SHP77 (cell line): ENCODE data around the gene TMEM200B.
"Not testable (repeated sequence)": the region's sequence is repeated elsewhere in the genome, so short reads cannot be mapped to it uniquely, and the experiment has no call there.

ENCODE experiments used
- DNase-seq, 2 experiments: peaks; one replicate each; lab custom pipeline; 2025; lab: John Stamatoyannopoulos, UW

TMEM200B gene

DNA sequence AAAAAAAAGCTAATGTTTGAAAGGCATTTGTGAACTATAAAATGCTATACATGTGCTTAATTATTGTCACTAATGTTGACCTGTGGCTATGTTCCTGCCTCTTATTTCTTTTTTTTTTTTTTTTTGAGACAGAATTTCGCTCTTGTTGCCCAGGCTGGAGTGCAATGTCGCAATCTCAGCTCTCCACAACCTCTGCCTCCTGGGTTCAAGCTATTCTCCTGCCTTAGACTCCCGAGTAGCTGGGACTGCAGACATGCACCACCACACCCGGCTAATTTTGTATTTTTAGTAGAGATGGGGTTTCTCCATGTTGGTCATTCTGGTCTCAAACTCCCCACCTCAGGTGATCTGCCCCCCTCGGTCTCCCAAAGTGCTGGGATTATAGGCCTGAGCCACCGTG lies 15.7 kb downstream of the TMEM200B start:
- not testable (repeated sequence) for DNase-seq

DNA sequence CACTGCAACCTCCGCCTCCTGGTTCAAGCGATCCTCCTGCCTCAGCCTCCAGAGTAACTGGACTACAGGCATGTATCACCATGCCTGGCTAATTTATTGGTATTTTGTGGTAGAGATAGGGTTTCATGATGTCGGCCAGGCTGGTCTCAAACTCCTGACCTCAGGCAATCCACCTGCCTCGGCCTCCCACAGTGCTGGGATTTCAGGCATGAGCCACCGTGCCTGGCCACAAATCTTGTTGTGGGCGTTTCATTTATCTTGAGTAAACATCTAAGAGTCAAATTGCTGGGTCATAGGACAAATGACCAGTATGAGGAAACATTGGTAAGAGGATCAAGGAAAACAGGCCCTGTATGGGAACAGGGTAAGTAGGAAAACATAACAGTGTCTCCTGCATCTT lies 17.9 kb downstream of the TMEM200B start:
- no peak for DNase-seq

DNA sequence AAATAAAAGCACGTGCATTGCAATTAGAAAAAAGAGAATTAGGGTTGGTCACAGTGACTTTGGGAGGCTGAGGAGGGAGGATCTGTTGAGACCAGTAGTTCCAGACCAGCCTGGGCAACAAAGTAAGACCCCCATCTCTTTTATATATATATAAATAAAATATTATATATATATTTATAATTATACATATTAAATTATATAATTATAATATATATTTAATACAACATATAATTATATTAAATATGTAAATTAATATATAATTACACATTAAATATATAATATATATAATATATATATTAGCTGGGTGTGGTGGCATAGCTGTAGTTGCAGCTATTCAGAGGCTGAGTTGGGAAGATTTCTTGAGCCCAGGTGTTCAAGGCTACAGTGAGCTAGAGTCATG lies 23.2 kb downstream of the TMEM200B start:
- no peak for DNase-seq

DNA sequence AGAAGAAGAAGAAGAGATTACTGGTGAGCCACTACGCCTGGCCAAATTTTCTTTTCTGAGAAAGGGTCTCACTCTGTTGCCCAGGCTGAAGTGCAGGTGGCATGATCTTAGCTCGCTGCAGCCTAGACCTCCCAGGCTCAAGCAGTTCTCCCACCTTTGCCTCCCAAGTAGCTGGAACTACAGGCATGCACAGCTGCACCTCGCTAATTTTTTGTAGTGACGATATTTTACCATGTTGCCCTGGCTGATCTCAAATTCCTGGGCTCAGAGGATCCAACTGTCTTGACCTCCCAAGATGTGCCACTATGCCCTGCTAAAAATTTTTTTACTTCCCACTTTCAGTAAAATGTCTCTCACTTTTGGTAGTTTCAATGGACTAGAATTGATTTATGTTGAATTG lies 24.4 kb downstream of the TMEM200B start:
- DNase-seq = no peak

DNA sequence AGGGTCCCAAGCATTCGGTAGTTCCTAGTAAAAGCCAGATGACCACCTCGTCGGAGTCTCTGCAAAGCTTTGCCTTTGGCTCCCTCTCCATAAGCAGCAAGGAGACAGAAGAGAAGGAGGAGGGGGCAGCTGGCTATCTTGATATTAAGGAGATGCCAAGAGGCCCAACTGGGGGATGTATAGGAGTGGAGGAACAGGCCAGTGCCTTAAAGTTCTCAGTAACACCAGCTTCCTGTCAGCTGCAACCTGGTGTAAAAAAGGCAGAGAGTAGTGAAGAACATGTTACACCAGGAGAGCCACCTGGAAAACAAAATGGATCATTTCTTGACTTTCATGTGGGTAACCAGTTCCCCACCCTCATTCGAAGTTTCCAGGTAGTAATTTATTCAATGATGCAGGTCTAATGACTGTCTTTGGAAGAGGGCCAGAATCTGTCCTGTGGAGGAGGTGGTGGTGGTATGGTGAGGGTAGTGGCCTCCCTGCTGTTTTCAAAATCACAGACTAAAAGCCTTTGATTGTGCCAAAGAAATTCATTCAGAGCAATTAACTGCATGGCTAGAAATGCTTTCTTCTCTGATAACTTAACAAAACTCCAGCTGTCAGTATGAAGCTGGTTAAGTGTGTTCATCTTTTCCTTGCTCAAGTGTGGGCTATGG lies 27.3 kb downstream of the TMEM200B start:
- DNase-seq = no peak

DNA sequence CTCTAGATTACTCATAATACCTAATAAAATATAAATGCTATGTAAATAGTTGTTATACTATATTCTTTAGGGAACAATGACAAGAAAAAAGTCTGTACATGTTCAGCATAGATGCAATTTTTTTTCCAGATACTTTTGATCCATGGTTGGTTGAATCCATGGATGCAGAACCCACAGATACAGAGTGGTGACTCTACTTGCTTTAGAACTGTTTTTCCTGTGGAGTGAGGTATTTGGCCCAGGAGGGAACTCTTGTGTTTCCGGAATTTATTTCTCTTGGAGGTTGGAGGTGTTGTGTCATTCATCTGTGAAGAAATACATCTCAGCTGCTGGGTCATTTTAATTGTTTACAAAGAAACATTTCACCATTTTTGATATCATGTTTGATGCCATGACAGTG lies 28.7 kb downstream of the TMEM200B start:
- no peak for DNase-seq

DNA sequence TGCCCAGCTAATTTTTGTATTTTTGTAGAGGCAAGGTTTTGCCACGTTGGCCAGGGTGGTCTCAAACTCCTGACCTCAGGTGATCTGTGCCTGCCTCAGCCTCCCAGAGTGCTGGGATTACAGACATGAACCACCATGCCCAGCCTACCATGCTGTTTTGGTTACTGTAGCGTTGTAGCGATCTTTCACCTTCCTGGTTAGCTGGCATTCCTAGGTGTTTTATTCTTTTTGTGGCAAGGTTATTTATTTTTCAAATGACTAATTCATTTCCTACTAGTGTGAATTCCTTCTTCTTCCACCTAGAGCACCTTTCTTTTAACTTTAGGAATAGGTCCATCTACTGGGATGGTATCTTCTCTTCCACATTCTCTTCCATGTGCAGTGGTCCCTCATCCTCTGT lies 29.3 kb downstream of the TMEM200B start:
- DNase-seq = no peak

DNA sequence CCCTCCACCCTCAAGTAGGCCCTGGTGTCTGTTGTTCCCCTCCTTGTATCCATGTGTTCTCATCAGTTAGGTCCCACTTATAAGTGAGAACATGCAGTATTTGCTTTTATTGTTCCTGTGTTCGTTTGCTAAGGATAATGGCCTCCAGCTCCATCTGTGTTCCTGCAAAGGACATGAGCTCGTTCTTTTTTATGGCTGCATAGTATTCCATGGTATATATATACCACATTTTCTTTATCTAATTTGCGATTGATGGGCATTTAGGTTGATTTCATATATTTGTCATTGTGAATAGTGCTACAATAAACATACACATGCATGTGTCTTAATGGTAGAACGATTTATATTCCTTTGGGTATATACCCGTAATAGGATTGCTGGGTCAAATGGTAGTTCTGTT lies 31.0 kb downstream of the TMEM200B start:
- DNase-seq = not testable (repeated sequence)

DNA sequence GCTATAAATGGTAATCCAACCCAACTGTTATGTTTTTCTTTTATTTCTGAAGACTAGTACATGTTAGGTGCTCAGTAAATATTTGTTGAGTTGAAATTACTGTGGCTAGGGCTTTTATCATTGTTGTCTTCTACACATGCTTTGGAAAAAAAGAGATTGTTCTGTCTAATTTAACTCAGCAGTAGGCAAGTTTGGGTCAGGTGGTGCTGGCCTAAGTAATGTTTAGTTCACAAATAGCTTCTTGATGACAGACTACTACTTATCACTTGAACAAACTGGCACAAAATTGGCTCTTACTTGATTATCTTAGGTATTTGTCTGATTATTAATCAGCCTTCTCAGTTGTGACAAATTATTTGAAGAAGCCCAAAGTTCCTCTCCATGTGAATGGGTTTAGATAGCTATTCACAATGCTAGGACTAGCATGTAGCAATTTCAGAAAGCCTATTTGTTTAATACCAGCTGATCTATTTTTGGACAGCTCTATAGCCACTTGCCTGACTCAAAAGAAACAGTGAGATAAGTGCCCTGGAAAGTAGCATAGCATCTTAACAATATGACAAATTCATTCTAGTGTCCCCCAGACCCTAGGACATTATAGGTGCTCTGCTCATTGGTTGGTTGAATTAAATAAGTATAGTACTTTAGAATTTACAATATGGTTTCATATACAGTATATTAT lies 32.6 kb downstream of the TMEM200B start:
- no peak for DNase-seq

DNA sequence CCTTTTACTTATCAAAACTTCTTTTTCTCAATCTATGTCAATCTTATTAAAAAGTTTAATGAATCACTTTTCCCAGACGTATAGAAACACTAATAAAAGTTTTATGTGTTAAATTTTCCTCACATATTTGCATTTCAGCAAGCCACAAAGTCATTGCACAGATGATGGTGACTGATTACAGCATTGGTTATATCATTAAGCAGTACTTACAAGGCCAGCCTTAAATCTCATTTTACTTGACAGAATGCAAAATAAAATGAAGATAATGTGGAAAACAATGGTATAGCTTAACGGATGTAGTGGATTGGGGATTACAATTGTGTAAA lies 39.5 kb downstream of the TMEM200B start:
- DNase-seq = no peak

DNA sequence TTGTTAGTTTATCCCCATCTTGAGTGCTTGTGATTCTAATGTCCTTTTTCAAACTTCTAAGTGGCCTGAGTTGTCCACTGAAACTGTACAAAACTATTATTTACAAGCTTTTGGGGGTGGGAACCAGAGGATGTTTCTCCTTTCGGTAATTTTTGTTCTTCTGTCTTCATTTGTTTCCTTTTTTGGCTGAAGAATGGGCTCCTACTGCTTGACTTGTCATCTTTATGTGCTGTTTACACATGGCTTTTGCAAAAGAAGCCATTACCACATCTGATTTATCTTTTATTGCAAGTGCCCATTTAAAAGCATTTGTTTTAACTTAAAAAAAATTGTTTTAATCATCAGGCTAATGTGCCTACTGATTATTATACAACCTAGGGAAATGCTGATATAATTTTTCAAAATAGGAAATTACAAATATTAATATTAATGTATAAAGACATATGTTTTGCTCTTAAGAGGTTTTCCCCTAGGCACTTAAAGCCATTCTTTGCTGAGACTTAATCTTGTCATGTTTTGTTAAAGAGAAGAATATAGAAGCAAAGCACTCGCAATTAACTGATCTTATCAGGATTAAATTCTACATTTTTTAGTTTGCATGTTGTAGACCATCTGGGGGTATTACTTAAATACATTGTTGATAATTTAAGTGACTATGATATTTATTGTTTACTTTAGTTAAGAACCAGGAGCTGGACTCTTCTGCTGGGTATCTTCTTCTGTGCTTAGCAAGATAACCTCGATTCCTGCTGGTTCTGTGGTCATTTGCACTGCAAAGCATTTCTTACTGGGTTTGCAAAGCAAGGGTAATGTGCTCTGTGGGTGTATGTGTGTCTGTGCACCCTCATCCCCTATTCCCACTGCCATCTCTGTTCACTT lies 40.1 kb downstream of the TMEM200B start:
- DNase-seq = no peak

DNA sequence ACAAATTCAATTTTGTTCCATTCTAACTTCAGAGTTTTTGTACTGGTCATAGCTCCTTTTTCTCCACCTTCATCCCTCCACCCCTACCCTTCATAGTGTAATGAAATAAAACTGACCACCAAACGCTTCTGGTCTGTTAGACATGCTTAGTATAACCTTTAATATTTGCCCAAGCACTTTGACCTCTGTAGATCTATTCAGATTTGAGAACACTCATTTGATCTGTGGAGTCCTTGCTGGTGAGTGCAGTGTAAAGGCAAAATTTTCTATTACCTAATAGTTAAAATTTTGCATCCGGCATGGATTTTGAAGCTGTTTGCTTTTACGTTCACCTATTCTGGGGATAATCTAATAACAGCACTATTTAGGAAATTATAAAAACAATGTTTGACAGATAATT lies 41.2 kb downstream of the TMEM200B start:
- no peak for DNase-seq

DNA sequence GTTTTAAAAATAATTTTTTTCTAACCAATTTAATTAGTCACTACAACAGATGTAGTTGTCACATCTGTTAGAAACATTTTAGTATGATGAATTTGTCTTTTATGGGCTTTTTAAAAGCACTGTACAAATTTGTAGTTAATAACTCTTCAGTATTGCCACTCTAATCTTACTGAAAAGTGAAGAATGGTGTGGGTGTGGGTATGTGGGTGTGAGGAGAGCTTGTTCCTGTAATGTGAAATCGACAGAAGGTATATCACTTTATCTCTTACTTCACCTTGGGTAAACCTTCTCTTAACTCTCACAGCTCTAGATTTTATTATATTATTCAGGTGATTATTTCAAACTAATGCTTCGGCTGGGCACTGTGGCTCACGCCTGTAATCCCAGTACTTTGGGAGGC lies 42.5 kb downstream of the TMEM200B start:
- DNase-seq = no peak

DNA sequence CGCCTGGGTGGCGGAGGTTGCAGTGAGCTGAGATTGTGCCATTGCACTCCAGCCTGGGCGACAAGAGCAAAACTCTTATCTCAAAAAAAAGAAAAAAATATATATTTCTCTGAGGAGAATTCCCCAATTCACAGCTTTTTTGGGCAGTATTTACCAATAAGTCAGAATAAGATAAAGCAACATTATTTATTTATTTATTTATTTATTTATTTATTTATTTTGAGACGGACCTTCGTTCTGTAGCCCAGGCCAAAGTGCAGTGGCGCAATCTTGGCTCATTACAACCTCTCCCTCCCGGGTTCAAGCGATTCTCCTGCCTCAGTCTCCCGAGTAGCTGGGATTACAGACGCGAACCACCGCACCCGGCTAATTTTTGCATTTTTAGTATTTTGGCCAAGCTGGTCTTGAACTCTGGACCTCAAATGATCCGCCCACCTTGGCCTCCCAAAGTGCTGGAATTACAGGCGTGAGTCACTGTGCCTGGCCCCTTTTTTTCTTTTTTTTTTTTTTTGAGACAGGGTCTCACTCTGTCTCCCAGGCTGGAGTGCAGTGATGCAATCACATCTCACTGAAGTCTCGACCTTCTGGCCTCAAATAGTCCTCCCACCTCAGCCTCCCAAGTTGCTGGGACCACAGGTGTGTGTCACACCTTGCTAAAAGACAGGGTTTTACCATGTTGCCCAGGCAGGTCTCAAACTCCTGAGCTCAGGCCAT lies 43.6 kb downstream of the TMEM200B start:
- not testable (repeated sequence) for DNase-seq

DNA sequence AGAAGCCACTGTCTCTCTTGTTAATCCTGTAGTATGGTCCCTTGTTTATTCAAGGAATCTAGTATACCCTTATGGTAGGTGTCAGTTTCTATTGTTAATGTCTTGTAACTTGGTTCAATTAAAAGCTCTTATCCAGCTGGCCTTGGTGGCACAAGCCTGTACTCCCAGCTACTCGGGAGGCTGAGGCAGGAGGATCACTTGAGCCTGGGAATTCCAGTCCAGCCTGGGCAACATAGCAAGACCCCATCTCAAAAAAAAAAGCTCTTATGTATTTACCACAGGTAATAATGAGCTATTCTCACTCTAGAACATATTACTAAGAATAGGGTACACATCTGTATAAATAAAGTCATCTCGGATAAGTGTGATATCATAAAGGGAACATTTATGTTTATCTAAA lies 46.5 kb downstream of the TMEM200B start:
- DNase-seq = no peak
